OCI-LY3 (cell line): ENCODE measurements around the gene NPSR1.
"Not testable (repeated sequence)": the region's sequence is repeated elsewhere in the genome, so short reads cannot be mapped to it uniquely, and the experiment has no call there.

Source experiments
- H2AFZ ChIP-seq: fragments of 200-600, 300-600 bp; shearing (Covaris generic); 2 replicates; pipeline ENCODE4 v1.6.0; 2014; ENCODE audit warnings: antibody characterized with exemption, low read depth, low read length
- H3K27ac ChIP-seq: fragments of 200-600, 300-600 bp; sonication (generic); 2 replicates; pipeline ENCODE4 v1.5.1; 2014; ENCODE audit warnings: mild to moderate bottlenecking, low read length, moderate library complexity, mixed read lengths
- H3K27me3 ChIP-seq: fragments of 200-600, 300-600 bp; sonication (generic); 2 replicates; pipeline ENCODE4 v1.6.1; 2014; ENCODE audit warnings: low read depth, low read length, mixed read lengths
- H3K36me3 ChIP-seq: fragments of 200-600, 300-600 bp; sonication (generic); replicated peaks from 2 replicates; pipeline ENCODE3; 2014; ENCODE audit warnings: low read depth, low read length, mixed read lengths
- H3K4me1 ChIP-seq: fragments of 300-600, 200-600 bp; sonication (generic); 2 replicates; pipeline ENCODE4 v1.6.1; 2014; ENCODE audit warnings: low read length, mixed read lengths
- H3K4me2 ChIP-seq: fragments of 200-600, 300-600 bp; sonication (generic); 2 replicates; pipeline ENCODE4 v1.6.1; 2014; ENCODE audit warnings: low read length, mixed read lengths
- H3K4me3 ChIP-seq: fragments of 300-600, 200-600 bp; sonication (generic); 2 replicates; pipeline ENCODE4 v1.5.1; 2014; ENCODE audit warnings: antibody characterized with exemption, mild to moderate bottlenecking, low read length, moderate library complexity
- H3K79me2 ChIP-seq: fragments of 300-600, 200-600 bp; shearing (Covaris generic); 2 replicates; pipeline ENCODE4 v1.6.1; 2014; ENCODE audit warnings: mild to moderate bottlenecking, low read length, mixed read lengths
- H3K9ac ChIP-seq: fragments of 300-600, 200-600 bp; shearing (Covaris generic); 2 replicates; pipeline ENCODE4 v1.6.0; 2014; ENCODE audit warnings: mild to moderate bottlenecking, low read length, moderate library complexity
- H3K9me3 ChIP-seq: fragments of 200-600, 300-600 bp; shearing (Covaris generic); 2 replicates; pipeline ENCODE4 v1.6.1; 2014; ENCODE audit warnings: low read length, mixed read lengths; ENCODE audit not compliant: insufficient read depth
- H4K20me1 ChIP-seq: fragments of 200-600, 300-600 bp; sonication (generic); 2 replicates; pipeline ENCODE4 v1.6.1; 2016; ENCODE audit warnings: low read length, mixed read lengths; ENCODE audit not compliant: insufficient read depth
- EZH2phosphoT487 ChIP-seq: fragments of 200-600 bp; shearing (Covaris generic); IDR thresholded peaks from 2 replicates; pipeline ENCODE4 v1.6.1; 2018; ENCODE audit warnings: antibody characterized with exemption, mixed run types, low read depth
- TF ChIP-seq, protein P1 (sequence below): fragments of 200-600, 300-600 bp; sonication (generic); IDR thresholded peaks from 2 replicates; pipeline ENCODE4 v1.5.1; 2014; ENCODE audit warnings: antibody characterized with exemption, low read length, low read depth

Gene NPSR1

DNA sequence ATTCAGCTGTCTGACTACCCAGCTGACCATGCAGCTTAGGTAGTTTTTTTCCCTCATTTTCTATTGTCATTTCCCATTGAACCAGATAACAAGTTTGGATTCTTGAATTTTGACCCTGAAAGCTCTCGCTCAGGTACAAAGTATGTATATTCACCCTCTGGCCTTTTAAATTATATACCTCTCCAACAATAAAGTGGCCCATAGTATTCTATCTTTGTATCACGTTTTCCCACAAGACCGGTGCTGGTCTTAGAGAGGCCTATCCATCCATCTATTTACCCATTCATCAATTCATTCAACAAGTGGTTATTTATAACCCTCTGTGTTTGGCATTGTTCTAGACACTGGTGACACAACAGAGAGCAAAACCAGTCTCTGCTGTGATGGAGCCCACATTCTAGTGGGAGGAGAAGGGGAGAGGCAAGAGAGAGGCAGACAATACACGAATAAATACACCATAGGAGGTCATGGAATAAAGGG is 35.2 kb upstream of the NPSR1 start:
- no peaks in the 10 kb centered on the region for H3K27me3 ChIP-seq
- H2AFZ ChIP-seq = no peak overlapping the region
- TF ChIP-seq, protein P1, sequence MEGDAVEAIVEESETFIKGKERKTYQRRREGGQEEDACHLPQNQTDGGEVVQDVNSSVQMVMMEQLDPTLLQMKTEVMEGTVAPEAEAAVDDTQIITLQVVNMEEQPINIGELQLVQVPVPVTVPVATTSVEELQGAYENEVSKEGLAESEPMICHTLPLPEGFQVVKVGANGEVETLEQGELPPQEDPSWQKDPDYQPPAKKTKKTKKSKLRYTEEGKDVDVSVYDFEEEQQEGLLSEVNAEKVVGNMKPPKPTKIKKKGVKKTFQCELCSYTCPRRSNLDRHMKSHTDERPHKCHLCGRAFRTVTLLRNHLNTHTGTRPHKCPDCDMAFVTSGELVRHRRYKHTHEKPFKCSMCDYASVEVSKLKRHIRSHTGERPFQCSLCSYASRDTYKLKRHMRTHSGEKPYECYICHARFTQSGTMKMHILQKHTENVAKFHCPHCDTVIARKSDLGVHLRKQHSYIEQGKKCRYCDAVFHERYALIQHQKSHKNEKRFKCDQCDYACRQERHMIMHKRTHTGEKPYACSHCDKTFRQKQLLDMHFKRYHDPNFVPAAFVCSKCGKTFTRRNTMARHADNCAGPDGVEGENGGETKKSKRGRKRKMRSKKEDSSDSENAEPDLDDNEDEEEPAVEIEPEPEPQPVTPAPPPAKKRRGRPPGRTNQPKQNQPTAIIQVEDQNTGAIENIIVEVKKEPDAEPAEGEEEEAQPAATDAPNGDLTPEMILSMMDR = no peak
- TF ChIP-seq EZH2phosphoT487 = no peak
- H3K79me2 ChIP-seq = no peaks in the 10 kb centered on the region
- H4K20me1 ChIP-seq = no peaks in the 10 kb centered on the region
- H3K36me3 ChIP-seq = no peaks in the 10 kb centered on the region
- H3K4me1 ChIP-seq = no peaks in the 10 kb centered on the region
- no peak overlapping the region for H3K27ac ChIP-seq
- H3K4me2 ChIP-seq = no peak overlapping the region
- H3K9ac ChIP-seq = no peak overlapping the region
- no peaks in the 10 kb centered on the region for H3K9me3 ChIP-seq
- H3K4me3 ChIP-seq = no peak overlapping the region

DNA sequence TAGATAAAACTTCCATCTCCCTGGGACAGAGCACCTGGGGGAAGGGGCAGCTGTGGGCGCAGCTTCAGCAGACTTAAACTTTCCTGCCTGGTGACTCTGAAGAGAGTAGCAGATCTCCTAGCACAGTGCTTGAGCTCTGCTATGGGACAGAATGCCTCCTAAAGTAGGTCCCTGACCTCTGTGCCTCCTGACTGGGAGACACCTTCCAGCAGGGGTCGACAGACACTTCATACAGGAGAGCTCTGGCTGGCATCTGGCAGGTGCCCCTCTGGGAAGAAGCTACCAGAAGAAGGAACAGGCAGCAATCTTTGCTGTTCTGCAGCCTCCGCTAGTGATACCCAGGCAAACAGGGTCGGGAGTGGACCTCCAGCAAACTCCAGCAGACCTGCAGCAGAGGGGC is 29.4 kb upstream of the NPSR1 start:
- H2AFZ ChIP-seq, H3K9ac ChIP-seq, H3K4me2 ChIP-seq, H3K27ac ChIP-seq, H3K27me3 ChIP-seq, H3K79me2 ChIP-seq, H3K36me3 ChIP-seq, H3K9me3 ChIP-seq, H4K20me1 ChIP-seq, H3K4me1 ChIP-seq, H3K4me3 ChIP-seq: not testable (repeated sequence)

DNA sequence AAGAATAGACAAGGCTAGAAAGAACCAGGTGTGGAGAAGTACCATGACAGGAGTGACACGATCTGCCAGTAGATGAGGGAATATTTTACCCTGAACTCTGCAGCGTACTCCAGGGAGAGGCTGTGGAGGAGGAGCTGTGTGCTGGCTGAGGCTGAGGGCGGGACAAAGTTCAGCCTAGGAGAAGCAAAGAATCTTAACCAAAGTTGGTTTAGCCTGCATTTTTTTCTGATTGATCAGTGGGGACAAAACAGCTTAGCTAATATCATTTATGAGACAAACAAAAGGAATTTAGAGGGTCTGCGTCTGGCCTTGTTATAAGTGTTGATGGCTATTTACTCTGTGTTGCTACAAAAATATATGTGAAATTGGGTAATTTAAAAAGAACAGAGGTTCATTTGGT is 5.2 kb upstream of the NPSR1 start:
- Histone ChIP-seq H2AFZ (no peak overlapping the region), H3K9me3 (no peaks in the 10 kb centered on the region), H3K27ac (no peak overlapping the region), H3K27me3 (no peaks in the 10 kb centered on the region), H3K4me1 (no peaks in the 10 kb centered on the region), H3K4me2 (no peak overlapping the region), H3K4me3 (no peak overlapping the region), H3K36me3 (no peaks in the 10 kb centered on the region), H3K9ac (no peak overlapping the region), H3K79me2 (no peaks in the 10 kb centered on the region), H4K20me1 (no peaks in the 10 kb centered on the region)
- TF ChIP-seq, protein P1 = no peak
- no peak for TF ChIP-seq EZH2phosphoT487

DNA sequence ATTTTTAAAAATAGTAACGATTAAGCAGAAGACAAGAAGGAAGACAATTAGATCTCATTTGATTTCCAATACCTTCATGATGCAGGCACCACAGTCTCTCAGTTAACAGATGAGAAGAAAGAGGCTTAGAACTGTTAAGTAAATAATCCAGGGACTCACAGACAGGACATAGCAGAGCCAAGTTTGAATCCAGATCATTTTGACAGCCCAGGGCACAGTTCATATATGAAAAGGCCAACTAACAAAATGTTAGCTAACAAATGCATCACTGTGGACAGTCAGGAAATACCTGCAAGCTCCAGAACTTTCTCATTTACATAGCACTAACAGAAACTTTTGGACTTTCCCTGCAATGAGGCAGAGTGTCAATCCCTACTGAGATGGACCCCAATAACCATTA is 4.2 kb upstream of the NPSR1 start:
- Histone ChIP-seq H3K27me3 (no peaks in the 10 kb centered on the region), H2AFZ (no peak overlapping the region), H4K20me1 (no peaks in the 10 kb centered on the region), H3K36me3 (no peaks in the 10 kb centered on the region), H3K79me2 (no peaks in the 10 kb centered on the region), H3K4me3 (no peak overlapping the region), H3K4me1 (no peaks in the 10 kb centered on the region), H3K9me3 (no peaks in the 10 kb centered on the region), H3K4me2 (no peak overlapping the region), H3K27ac (no peak overlapping the region), H3K9ac (no peak overlapping the region)
- TF ChIP-seq EZH2phosphoT487 = no peak
- TF ChIP-seq, protein P1 = no peak

DNA sequence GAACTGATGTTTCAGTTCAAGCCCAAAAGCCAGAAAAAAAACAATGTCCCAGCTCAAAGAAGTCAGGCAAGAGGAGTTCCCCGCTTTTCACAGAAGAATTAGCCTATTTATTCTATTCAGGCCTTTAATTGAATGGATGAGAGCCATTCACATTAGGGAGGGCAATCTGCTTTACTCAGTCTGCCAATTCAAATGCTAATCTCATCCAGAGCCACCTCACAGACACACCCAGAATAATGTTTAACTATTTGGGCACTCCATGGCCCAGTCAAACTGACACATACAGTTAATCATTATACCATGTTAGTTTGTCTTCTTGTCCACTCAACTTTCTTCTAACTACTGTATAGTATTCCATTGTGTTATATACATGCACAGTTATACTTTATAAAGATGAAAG is 2.6 kb upstream of the NPSR1 start:
- Histone ChIP-seq H3K36me3 (no peaks in the 10 kb centered on the region), H3K27me3 (peaks cover 4% of the 10 kb centered on the region; the same call in 1 of the 2 replicates), H2AFZ (no peak overlapping the region), H3K79me2 (no peaks in the 10 kb centered on the region), H3K27ac (no peak overlapping the region), H3K4me3 (no peak overlapping the region), H3K9ac (no peak overlapping the region), H3K4me2 (no peak overlapping the region), H3K9me3 (no peaks in the 10 kb centered on the region), H3K4me1 (no peaks in the 10 kb centered on the region), H4K20me1 (no peaks in the 10 kb centered on the region)
- TF ChIP-seq, protein P1 = no peak
- TF ChIP-seq EZH2phosphoT487 = no peak
